ENCODE data around the gene KPNA3. TPM values are rescaled to one million over a fixed set of nuclear protein-coding genes. Genes with fewer than 3 reads are reported as not detected.

KPNA3 gene
- total RNA-seq, 1 experiment from 2014 or later: 36.8 TPM

DNA sequence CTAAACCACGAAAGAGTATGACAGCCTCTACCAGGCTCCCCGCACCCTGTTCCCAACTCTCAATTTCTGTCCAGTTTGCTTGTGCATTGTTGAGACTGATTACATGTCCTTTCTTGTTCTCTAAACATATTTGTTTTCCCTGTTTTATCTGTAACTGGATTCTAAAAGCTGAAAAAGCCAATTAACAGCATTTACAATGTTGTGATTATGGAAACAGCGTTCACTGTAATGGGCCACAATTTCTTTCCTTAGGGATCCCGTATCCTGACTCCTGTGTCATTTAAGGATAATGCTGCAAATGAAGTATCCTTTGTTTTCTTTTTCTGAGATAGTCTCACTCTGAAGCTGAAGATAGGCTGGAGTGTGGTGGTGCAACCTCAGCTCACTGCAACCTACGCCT is 121.7 kb downstream of the KPNA3 start:
- no peaks in the 10 kb centered on the region for H3K9me3 ChIP-seq (ENCODE audit: control insufficient read depth, insufficient read depth, low read depth, low read length)
- H3K27me3 ChIP-seq (ENCODE audit: control insufficient read depth, insufficient read depth, low read length): no peaks in the 10 kb centered on the region
- no peaks in the 10 kb centered on the region for H3K36me3 ChIP-seq (ENCODE audit: control insufficient read depth, insufficient read depth, low read length)
- TF ChIP-seq SIN3A (IDR thresholded peaks at IDR 0.05; ENCODE audit: borderline replicate concordance, insufficient read depth, low read depth, low read length) (no peak), TCF7L2 (IDR thresholded peaks at IDR 0.05; ENCODE audit: low read depth, low read length) (no peak), POLR2AphosphoS5 (IDR thresholded peaks at IDR 0.05; ENCODE audit: low read depth, low read length) (no peak), REST (IDR thresholded peaks at IDR 0.05; ENCODE audit: insufficient read depth in 1 of 2, low read depth in 2 of 2, low read length in 1 of 2) (no peak)
- TF ChIP-seq, protein P1, sequence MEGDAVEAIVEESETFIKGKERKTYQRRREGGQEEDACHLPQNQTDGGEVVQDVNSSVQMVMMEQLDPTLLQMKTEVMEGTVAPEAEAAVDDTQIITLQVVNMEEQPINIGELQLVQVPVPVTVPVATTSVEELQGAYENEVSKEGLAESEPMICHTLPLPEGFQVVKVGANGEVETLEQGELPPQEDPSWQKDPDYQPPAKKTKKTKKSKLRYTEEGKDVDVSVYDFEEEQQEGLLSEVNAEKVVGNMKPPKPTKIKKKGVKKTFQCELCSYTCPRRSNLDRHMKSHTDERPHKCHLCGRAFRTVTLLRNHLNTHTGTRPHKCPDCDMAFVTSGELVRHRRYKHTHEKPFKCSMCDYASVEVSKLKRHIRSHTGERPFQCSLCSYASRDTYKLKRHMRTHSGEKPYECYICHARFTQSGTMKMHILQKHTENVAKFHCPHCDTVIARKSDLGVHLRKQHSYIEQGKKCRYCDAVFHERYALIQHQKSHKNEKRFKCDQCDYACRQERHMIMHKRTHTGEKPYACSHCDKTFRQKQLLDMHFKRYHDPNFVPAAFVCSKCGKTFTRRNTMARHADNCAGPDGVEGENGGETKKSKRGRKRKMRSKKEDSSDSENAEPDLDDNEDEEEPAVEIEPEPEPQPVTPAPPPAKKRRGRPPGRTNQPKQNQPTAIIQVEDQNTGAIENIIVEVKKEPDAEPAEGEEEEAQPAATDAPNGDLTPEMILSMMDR (IDR thresholded peaks at IDR 0.05): no peak
- BruUV-seq (replicated peaks): no TSS peak
- CTCF ChIA-PET: no interaction called here
- H3K27ac ChIP-seq (ENCODE audit: low read length): no peak overlapping the region
- in situ Hi-C loops (cut with HindIII; ENCODE audit: low pct_unique_long_range_greater_than_20kb, low sequenced_read_pairs) (no loop called here), intact Hi-C loops (cut with micrococcal nuclease; ENCODE audit: unreplicated experiment) (no loop called here)
- DNase-seq (ENCODE audit: low read depth, low spot score): no peak
- POLR2A ChIA-PET: no interaction called here
- H3K4me1 ChIP-seq (ENCODE audit: control insufficient read depth, insufficient read depth, low read length): no peaks in the 10 kb centered on the region
- ATAC-seq: no peak
- H3K4me3 ChIP-seq (ENCODE audit: low read depth in 2 of 2, low read length in 2 of 2): no peak overlapping the region

GRCh38 chr13:49669735-49670309 is 122.7 kb downstream of the KPNA3 start:
- H3K27ac ChIP-seq (ENCODE audit: low read length): no peak overlapping the region
- no peaks in the 10 kb centered on the region for H3K27me3 ChIP-seq (ENCODE audit: control insufficient read depth, insufficient read depth, low read length)
- in situ Hi-C loops (cut with HindIII; ENCODE audit: low pct_unique_long_range_greater_than_20kb, low sequenced_read_pairs): no loop called here
- intact Hi-C loops (cut with micrococcal nuclease; ENCODE audit: unreplicated experiment): loop anchor here (5.0 kb wide), 1 partner anchor 177 kb away; no protein-coding TSS in a partner anchor
- DNase-seq (ENCODE audit: low read depth, low spot score) (peak; percentile 67), ATAC-seq (peak; percentile 91)
- BruUV-seq (replicated peaks): no TSS peak
- H3K36me3 ChIP-seq (ENCODE audit: control insufficient read depth, insufficient read depth, low read length): no peaks in the 10 kb centered on the region
- CTCF ChIA-PET: no interaction called here
- no peaks in the 10 kb centered on the region for H3K9me3 ChIP-seq (ENCODE audit: control insufficient read depth, insufficient read depth, low read depth, low read length)
- H3K4me3 ChIP-seq (ENCODE audit: low read depth in 2 of 2, low read length in 2 of 2): no peak overlapping the region
- H3K4me1 ChIP-seq (ENCODE audit: control insufficient read depth, insufficient read depth, low read length): no peaks in the 10 kb centered on the region
- POLR2A ChIA-PET: no interaction called here
- no peak for TF ChIP-seq SIN3A (IDR thresholded peaks at IDR 0.05; ENCODE audit: borderline replicate concordance, insufficient read depth, low read depth, low read length)
- TF ChIP-seq, protein P1 (IDR thresholded peaks at IDR 0.05): peak; percentile 78
- no peak for TF ChIP-seq POLR2AphosphoS5 (IDR thresholded peaks at IDR 0.05; ENCODE audit: low read depth, low read length)

All from Panc1 (cell line).